ENCODE data around the gene CCDC32.

CCDC32 gene

GRCh38 chr15:40565333-40566238 lies 744 bp upstream of the CCDC32 start:
- no peak for DNase-seq

- no peak for DNase-seq
Measured at GRCh38 chr15:40563426-40563825, 1.4 kb downstream of the CCDC32 start.

- no peak for DNase-seq
Measured at GRCh38 chr15:40562691-40563090, 2.2 kb downstream of the CCDC32 start.

- DNase-seq, result no peak
Measured at GRCh38 chr15:40558952-40559742, 5.7 kb downstream of the CCDC32 start.

- no peak for DNase-seq
Measured at GRCh38 chr15:40555876-40556275, 9.0 kb downstream of the CCDC32 start.

- no peak for DNase-seq
Measured at GRCh38 chr15:40554161-40554525, 10.7 kb downstream of the CCDC32 start.

GRCh38 chr15:40550341-40551037 lies 14.4 kb downstream of the CCDC32 start:
- no peak for DNase-seq

- DNase-seq, result no peak
Measured at GRCh38 chr15:40549894-40550293, 14.9 kb downstream of the CCDC32 start.

- DNase-seq, result no peak
Measured at GRCh38 chr15:40548610-40549009, 16.2 kb downstream of the CCDC32 start.

GRCh38 chr15:40545457-40545856 lies 19.4 kb downstream of the CCDC32 start:
- DNase-seq, result no peak

GRCh38 chr15:40543631-40544294 lies 21.1 kb downstream of the CCDC32 start:
- DNase-seq, result no peak

GRCh38 chr15:40543082-40543481 lies 21.8 kb downstream of the CCDC32 start:
- no peak for DNase-seq

- no peak for DNase-seq
Measured at GRCh38 chr15:40538976-40539375, 25.9 kb downstream of the CCDC32 start.

- DNase-seq, result no peak
Measured at GRCh38 chr15:40536501-40536900, 28.3 kb downstream of the CCDC32 start.

- DNase-seq, result no peak
Measured at GRCh38 chr15:40534371-40534770, 30.5 kb downstream of the CCDC32 start.

- DNase-seq, result no peak
Measured at GRCh38 chr15:40533763-40534364, 31.0 kb downstream of the CCDC32 start.

- no peak for DNase-seq
Measured at GRCh38 chr15:40528801-40529200, 36.0 kb downstream of the CCDC32 start.

GRCh38 chr15:40525855-40526254 lies 39.0 kb downstream of the CCDC32 start:
- no peak for DNase-seq

GRCh38 chr15:40523611-40524010 lies 41.2 kb downstream of the CCDC32 start:
- no peak for DNase-seq

- DNase-seq, result no peak
Measured at GRCh38 chr15:40516322-40516721, 48.5 kb downstream of the CCDC32 start.

- DNase-seq, result no peak
Measured at GRCh38 chr15:40513609-40514008, 51.2 kb downstream of the CCDC32 start.

GRCh38 chr15:40512440-40512839 lies 52.4 kb downstream of the CCDC32 start:
- no peak for DNase-seq
